Smooth muscle cell (in vitro differentiated cells): Measurements from ENCODE around the gene ARAP2. TPM values are rescaled to one million over a fixed set of nuclear protein-coding genes. Genes with fewer than 3 reads are reported as not detected.

Experiments used
- DNase-seq: peaks from one replicate; lab custom pipeline; 2025; ENCODE audit not compliant: unreplicated experiment; lab: John Stamatoyannopoulos, UW
- H2AFZ ChIP-seq: fragments of 200-600 bp; sonication (generic); 2 replicates; pipeline ENCODE4 v1.6.0; 2016; ENCODE audit warnings: antibody characterized with exemption, low read depth, mild to moderate bottlenecking
- H3F3A ChIP-seq: fragments of 200-600 bp; sonication (generic); 2 replicates; pipeline ENCODE4 v1.6.0; 2017; ENCODE audit warnings: antibody characterized with exemption, low read depth
- H3K27ac ChIP-seq: fragments of 200-600 bp; sonication (generic); 2 replicates; pipeline ENCODE4 v1.5.1; 2016; ENCODE audit warnings: low read depth, mild to moderate bottlenecking
- H3K27me3 ChIP-seq: fragments of 200-600 bp; sonication (generic); 2 replicates; pipeline ENCODE4 v1.6.1; 2016; ENCODE audit warnings: low read depth, mild to moderate bottlenecking
- H3K36me3 ChIP-seq: fragments of 200-600 bp; sonication (generic); 2 replicates; pipeline ENCODE4 v1.5.1; 2016; ENCODE audit warnings: low read depth
- H3K4me1 ChIP-seq: fragments of 200-600 bp; sonication (generic); 2 replicates; pipeline ENCODE4 v1.5.1; 2016; ENCODE audit warnings: low read depth
- H3K4me2 ChIP-seq: fragments of 200-600 bp; sonication (generic); 2 replicates; pipeline ENCODE4 v1.6.0; 2016; ENCODE audit warnings: mild to moderate bottlenecking
- H3K4me3 ChIP-seq: fragments of 200-600 bp; sonication (generic); 2 replicates; pipeline ENCODE4 v1.5.1; 2016; ENCODE audit warnings: mild to moderate bottlenecking
- H3K79me2 ChIP-seq: fragments of 200-600 bp; sonication (generic); 2 replicates; pipeline ENCODE4 v1.6.0; 2016; ENCODE audit warnings: low read depth, mild to moderate bottlenecking
- H3K9ac ChIP-seq: fragments of 200-600 bp; sonication (generic); 2 replicates; pipeline ENCODE4 v1.6.0; 2016; ENCODE audit warnings: low read depth
- H3K9me3 ChIP-seq: fragments of 200-600 bp; sonication (generic); replicated peaks from 2 replicates; pipeline ENCODE4 v1.5.1; 2016; ENCODE audit warnings: low read depth
- H4K20me1 ChIP-seq: fragments of 200-600 bp; sonication (generic); 2 replicates; pipeline ENCODE4 v1.6.0; 2016; ENCODE audit warnings: low read depth
- CTCF ChIP-seq: fragments of 200-600 bp; sonication (generic); IDR thresholded peaks from 2 replicates; pipeline ENCODE4 v1.5.1; 2017; ENCODE audit warnings: borderline replicate concordance, mild to moderate bottlenecking, antibody characterized with exemption; ENCODE audit not compliant: insufficient read depth, poor library complexity, severe bottlenecking
- WGBS: methylation state at CpG from one replicate; pipeline ENCODE4 v1.1.7; 2016; ENCODE audit warnings: low lambda C conversion rate; 5-methylcytosine and 5-hydroxymethylcytosine counted together
- polyA plus RNA-seq: library from polyadenylated mRNA; unstranded; fragments of >200 nt; fragmentation: Nextera tagmentation; extraction: Ambion mirVana; gene quantifications from 2 replicates; pipeline ENCODE4 v1.2.1, GENCODE V29; 2016
- total RNA-seq: library from RNA; depleted of rRNA; stranded (reverse); fragments of >200 nt; gene quantifications from 2 replicates; pipeline ENCODE4 v1.2.3, GENCODE V29; 2014

Gene ARAP2
- total and polyA plus RNA-seq, 2 experiments from 2014 or later: 1.2 to 17.9 TPM

- no peak for TF ChIP-seq CTCF
- Histone ChIP-seq H3K27ac (no peak overlapping the region), H3K4me2 (no peak overlapping the region), H3K9me3 (no peaks in the 10 kb centered on the region), H3K79me2 (no peaks in the 10 kb centered on the region), H3K9ac (no peak overlapping the region), H3F3A (no peaks in the 10 kb centered on the region), H4K20me1 (no peaks in the 10 kb centered on the region), H3K4me1 (no peaks in the 10 kb centered on the region), H3K27me3 (no peaks in the 10 kb centered on the region), H3K36me3 (no peaks in the 10 kb centered on the region), H2AFZ (no peak overlapping the region), H3K4me3 (no peak overlapping the region)
- WGBS: 95% methylated on average over 1 of the region's 1 CpG
- DNase-seq: no peak
Measured at GRCh38 chr4:36249610-36250009, 5.3 kb upstream of the ARAP2 start.

GRCh38 chr4:36243355-36244256 is 708 bp downstream of the ARAP2 start:
- Histone ChIP-seq H3K4me2 (peak overlapping the region; percentile 96), H3K79me2 (no peaks in the 10 kb centered on the region), H3K9ac (peak overlapping the region; percentile 91), H3K4me3 (peak overlapping the region; percentile 78), H3K27ac (peak overlapping the region; percentile 84), H3K36me3 (no peaks in the 10 kb centered on the region), H2AFZ (peak overlapping the region; percentile 90), H3K9me3 (no peaks in the 10 kb centered on the region), H3F3A (no peaks in the 10 kb centered on the region), H4K20me1 (no peaks in the 10 kb centered on the region), H3K27me3 (no peaks in the 10 kb centered on the region), H3K4me1 (no peaks in the 10 kb centered on the region)
- no peak for DNase-seq
- 6% methylated on average over 25 of the region's 38 CpGs for WGBS
- no peak for TF ChIP-seq CTCF

GRCh38 chr4:36242629-36243354 is 1.5 kb downstream of the ARAP2 start:
- no peak overlapping the region for H2AFZ ChIP-seq
- no peak for DNase-seq
- H3K27me3 ChIP-seq: no peaks in the 10 kb centered on the region
- H3K4me2 ChIP-seq: peak overlapping the region; percentile 96
- H3K9ac ChIP-seq: peak overlapping the region; percentile 91
- no peaks in the 10 kb centered on the region for H3K4me1 ChIP-seq
- no peaks in the 10 kb centered on the region for H3K79me2 ChIP-seq
- H3K9me3 ChIP-seq: no peaks in the 10 kb centered on the region
- peak overlapping the region; percentile 84 for H3K27ac ChIP-seq
- H3F3A ChIP-seq: no peaks in the 10 kb centered on the region
- 63% methylated on average over 7 of the region's 7 CpGs for WGBS
- peak overlapping the region; percentile 78 for H3K4me3 ChIP-seq
- no peak for TF ChIP-seq CTCF
- H4K20me1 ChIP-seq: no peaks in the 10 kb centered on the region
- H3K36me3 ChIP-seq: no peaks in the 10 kb centered on the region
